NCI-H82 (cell line): Measurements from ENCODE around the gene RAB22A.

Experiments
- DNase-seq: peaks from one replicate; lab custom pipeline; 2025; lab: John Stamatoyannopoulos, UW

Gene RAB22A

DNA sequence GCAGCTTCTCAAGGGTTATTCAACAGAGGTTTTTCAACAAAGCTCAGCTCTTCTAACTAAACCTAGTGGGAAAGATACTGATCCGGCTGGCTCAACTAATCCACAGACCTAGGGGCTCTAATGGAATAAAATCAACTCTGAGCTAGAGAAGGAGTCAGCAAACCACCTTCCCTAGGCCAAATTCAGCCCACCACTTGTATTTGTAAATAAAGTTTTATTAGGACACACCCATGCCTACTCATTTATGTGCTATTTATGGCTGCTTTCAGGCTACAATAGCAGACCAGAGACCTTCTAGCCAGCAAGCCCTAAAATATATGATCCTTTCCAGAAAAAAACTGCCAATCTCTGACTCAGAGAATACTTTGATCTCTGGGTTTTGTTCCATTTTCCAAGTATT, 6.0 kb upstream of the RAB22A start:
- DNase-seq = no peak

DNA sequence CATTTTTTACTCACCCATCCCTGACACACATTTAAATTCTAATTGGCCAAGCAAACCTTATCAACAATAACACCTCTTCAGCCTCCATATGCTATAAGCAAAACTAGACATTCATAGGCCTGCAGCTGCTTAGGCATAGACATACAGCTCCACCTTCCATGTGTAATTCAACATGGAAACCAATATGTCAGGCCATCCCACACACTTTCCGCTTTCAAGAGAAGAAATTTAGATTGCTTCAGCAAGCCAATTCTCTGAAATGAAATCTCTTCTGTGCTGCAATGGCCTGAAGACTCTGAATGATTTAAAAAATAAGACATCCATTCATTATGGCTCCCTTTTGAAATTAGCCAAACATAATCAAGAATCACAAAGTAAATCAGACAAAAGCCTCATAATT, 4.5 kb upstream of the RAB22A start:
- no peak for DNase-seq

- DNase-seq = no peak
Observed at GRCh38 chr20:58306421-58307261, 2.9 kb upstream of the RAB22A start.

GRCh38 chr20:58307270-58307669, 2.2 kb upstream of the RAB22A start:
- no peak for DNase-seq

DNA sequence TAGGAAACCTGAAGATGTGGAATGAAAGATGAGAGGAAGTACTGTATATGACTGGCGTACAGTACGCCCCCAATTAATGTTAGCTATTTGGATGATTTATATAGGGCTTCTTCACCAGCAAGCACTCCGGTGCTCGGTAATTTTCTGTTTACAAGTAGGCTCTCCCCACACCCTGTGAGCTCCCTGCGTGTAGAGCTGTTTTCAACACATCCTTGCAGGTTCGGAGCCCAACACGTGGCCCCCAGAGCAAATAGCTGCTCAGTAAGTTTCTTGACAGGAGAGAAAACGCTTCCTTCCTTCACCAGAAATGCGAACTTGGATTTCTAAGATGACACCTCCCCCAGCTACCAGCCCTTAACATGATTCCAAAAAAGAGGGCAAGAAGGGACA, 1.2 kb upstream of the RAB22A start:
- DNase-seq = no peak

DNA sequence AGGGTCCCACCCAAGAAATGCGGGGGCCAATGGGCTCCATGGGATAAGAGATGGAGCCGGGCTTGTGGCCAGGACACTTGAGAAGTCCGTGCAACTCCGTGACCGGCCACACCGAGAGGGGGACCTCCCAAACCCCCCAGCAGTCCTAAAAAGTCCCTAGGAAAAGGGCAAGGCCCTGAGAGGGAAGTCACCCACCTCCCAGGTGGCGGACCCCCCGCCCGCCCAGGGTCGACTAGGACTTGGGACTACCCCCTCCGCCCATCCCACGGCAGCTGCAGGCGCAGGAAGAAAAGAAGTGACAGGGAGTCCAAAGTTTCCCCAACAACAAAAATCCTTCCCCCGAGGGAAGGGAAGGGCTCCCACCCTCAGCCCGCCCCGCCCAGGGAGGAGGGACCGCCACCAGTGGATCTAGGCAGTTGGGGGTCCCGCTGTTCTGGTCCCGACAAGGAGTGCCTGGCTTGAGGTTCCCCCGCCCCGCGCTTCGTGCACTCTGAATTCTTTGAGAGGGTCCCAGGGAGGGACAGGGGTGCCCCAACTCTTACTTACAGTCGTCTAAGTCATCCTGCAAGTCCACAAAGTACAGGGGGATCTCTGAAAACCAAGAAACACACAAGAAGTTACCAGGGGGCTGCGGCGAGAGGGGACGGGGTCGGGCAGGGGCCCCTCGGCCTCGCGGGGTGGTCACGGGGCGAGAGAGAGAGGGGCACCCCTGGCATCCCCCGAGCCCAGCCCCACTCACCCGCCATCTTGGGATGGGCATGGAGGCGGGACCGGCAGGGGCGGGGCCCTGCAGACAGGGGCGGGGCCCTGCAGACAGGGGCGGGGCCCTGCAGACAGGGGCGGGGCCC, 611 bp upstream of the RAB22A start:
- peak; percentile 47 for DNase-seq

DNA sequence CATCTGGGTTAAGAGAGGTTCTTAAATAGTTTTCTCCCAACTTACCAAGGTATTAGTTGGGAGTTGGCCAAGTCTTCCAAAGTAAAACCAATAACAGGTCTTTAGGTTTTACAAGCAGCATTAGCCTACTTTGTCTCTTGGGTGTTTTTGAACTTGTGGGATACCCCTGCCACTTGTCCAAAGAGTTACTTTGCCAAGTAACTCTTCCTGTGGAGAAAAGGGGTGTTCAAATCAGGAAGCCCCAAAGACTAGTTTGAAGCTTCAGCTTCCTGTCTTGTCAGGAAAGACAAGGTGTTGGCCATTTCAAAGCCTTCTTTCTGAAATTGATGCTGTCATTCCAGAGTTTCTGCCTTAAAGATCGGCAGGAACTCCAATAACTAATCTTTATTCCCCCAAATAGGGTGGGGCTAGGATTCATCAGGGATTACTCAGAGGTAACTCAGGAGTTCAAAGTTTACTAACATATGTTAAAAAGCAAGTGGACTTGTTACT, 822 bp downstream of the RAB22A start:
- no peak for DNase-seq

DNA sequence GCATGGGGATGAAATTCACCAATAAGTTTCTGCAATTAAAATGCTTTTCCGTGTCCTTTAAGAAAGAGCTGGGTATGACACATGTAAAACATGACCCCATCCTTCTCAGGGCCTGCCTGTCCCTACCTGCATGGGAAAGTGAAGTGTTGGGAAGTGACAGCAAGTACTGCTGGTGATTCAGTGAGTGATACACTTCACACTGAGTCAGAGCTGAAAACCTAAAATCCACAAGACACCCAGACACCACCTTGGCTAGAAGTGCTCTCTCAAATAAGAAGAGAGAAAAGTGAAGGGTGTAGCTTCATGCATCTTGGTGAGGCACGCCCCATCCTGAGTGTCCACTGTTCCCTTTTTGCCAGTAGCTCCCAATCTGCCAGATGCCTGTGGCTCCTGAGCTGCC, 3.3 kb downstream of the RAB22A start:
- DNase-seq = no peak

- no peak for DNase-seq
Observed at GRCh38 chr20:58313396-58313795, 3.9 kb downstream of the RAB22A start.

- no peak for DNase-seq
Observed at GRCh38 chr20:58321205-58321604, 11.7 kb downstream of the RAB22A start.

DNA sequence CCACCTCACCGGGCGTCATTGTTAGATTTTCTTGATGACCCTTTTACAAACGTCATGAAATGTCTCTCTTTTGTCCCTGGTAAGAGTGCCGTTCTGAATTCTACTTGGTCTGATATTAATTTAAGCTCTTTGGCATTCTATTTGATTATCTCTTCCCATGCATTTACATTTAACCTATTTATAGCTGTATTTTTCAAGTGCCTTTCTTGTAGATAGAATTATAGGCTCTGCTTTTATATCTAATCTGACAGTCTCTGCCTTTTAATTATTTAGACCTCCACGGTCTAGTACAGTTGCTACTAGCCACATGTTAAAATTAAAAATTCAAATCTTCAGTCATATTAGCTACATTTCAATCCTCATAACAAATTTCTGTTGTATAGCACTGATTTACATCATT, 12.6 kb downstream of the RAB22A start:
- no peak for DNase-seq

DNA sequence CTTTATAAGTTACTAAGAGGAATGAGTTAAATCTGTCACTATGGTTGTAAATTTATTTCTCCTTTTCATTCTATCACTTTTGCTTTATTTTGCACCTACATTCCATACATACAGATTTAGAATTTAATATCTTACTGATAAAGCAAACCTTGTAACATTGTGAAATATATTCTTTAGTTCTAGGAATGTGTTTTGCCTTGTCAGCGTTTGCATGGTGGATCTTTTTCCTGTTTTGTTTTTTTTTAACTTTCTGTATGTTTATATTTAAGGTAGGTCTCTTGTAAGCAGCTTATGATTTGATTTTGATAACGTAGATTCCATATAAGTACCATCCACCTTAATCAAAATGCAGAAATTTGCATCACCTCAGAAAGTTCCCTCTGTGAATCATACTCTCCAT, 16.4 kb downstream of the RAB22A start:
- no peak for DNase-seq

DNA sequence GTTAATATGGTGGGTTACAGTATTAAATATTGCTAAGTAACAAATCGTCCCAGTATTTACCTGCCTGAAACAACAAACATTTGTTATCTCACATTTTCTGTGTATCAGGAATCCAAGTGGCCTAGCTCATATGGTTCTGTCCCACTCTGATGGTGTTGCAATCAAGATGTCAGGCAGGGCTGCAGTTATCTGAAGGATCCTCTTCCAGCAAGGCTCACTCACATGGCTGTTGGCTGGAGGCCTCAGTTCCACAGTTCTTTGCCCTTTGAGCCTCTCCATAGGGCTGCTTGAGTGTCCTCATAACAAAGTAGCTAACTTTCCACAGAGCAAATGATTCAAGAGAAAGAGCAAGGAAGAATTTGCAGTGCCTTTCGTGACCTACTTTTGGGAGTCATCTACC, 17.7 kb downstream of the RAB22A start:
- DNase-seq = no peak

DNA sequence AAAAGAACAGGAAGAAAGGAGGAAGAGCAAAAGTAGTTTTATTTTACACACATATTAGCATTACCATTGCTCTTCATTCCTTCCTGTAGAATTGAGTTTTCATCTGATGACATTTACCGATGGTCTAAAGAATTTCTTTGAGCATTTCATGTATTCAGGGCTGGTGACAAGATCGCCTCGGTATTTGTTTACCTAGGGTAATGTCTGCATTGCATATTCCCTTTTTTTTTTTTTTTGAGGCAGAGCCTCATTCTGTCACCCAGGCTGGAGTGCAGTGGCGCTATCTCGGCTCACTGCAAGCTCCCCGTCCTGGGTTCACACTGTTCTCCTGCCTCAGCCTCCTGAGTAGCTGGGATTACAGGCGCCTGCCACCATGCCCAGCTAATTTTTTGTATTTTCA, 19.3 kb downstream of the RAB22A start:
- DNase-seq = no peak

GRCh38 chr20:58329711-58330110, 20.2 kb downstream of the RAB22A start:
- DNase-seq = no peak

DNA sequence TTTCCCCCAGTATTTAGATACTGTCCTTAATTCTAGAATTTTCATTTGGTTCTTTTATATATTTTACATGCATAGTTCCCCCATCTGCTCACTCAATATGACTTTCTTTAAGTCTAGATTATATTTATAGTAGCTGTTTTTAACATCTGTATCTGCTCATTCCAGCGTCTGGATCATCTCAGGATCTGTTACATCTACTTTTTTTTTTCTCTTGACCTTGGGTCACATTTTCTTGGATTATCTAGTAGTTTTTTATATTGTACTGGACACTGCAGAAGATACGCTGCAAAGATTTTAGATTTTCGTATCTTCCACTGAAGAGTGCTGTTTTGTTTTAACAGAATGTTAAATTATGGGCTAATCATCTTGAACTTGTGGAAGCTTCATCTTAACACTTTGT, 20.7 kb downstream of the RAB22A start:
- DNase-seq = no peak

GRCh38 chr20:58330687-58331086, 21.2 kb downstream of the RAB22A start:
- no peak for DNase-seq

DNA sequence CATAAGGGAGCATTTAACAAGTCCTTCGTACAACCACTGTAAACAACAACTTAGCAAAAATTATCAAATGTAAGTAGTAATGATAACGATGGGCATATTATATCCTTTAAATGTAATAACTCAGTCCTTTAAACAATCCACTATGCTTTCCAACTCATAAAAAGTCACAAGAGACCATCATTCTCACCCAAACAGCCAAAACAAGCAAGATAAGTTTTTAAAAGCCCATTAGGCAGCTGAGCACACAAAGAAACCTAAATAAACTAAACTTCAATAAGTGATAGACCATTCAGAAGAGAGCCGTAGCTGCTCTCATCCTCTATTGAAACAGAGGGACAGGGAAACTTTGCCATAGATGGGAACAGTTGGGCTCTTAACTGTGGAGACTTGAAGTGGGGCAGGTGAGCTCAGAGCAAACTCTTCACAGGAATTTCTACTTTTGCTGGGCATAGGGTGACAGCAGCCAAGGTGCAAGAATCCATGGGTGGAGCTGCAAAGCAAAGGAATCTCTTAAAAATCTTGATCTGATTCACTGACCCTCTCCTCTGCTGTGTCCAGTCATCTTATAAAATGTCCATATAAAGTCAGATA, 22.5 kb downstream of the RAB22A start:
- DNase-seq = no peak

- no peak for DNase-seq
Observed at GRCh38 chr20:58339741-58340140, 30.2 kb downstream of the RAB22A start.

GRCh38 chr20:58340151-58340550, 30.6 kb downstream of the RAB22A start:
- no peak for DNase-seq

DNA sequence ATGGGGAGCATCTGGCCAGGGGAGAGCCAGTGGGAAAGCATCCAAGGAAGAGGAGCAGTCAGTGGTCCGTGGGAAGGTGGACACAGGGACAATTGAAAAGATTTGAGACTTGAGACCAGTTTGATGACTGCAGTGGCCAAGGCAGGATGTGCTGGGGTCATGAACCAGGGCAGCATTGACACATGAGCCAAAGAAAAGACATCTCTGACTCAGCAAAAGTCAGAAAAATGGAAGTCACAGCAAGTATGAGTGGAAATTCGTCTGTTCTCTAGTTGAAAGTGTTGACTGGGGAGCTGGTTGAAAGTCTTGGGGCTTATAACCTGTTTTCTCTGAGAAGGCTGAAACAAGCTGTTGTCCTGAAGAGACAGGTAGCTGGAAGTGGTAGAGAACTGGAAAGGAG, 31.3 kb downstream of the RAB22A start:
- DNase-seq = no peak

- DNase-seq = no peak
Observed at GRCh38 chr20:58342104-58342945, 32.8 kb downstream of the RAB22A start.
